HepG2 (cell line): Measurements from ENCODE around the gene C5orf58. TPM values are rescaled to one million over a fixed set of nuclear protein-coding genes. Genes with fewer than 3 reads are reported as not detected.

Experiments
- ATAC-seq: fragments of 200-7000 bp; cut with Tn5 transposase; 3 replicates; pipeline ENCODE4 v1.9.1; 2020; ENCODE audit warnings: mild to moderate bottlenecking, moderate library complexity
- BruUV-seq: library from RNA; stranded (reverse); fragments of 400-500 nt; replicated peaks from 2 replicates; lab custom pipeline; 2021; lab: Mats Ljungman, UMichigan
- CTCF ChIA-PET: fragments of 300-600 bp; formaldehyde crosslinking; extraction: SDS; loops from one replicate; lab custom pipeline; 2021; ENCODE audit warnings: low total read pairs, inconsistent platforms, low intra/inter-chr PET ratio; lab: Yijun Ruan, JAX
- POLR2A ChIA-PET: fragments of 350-600 bp; sonication (Branson Sonifier 250); formaldehyde crosslinking; loops from one replicate; lab custom pipeline; 2020; ENCODE audit warnings: antibody characterized with exemption, inconsistent platforms; lab: Yijun Ruan, JAX
- DNase-seq: peaks from one replicate; pipeline ENCODE4 v3.0.0-alpha.2; 2015; ENCODE audit warnings: low spot score
- FAIRE-seq: peaks from 3 replicates; lab custom pipeline; 2011; peaks lifted over from hg19 to GRCh38; lab: Jason Lieb, UNC
- H2AFZ ChIP-seq: one replicate; pipeline ENCODE4 v1.6.1; 2011; ENCODE audit warnings: low read length, inconsistent platforms
- H3K27ac ChIP-seq: fragments of 300-600 bp; 3 replicates; pipeline ENCODE4 v1.8.0; 2011; ENCODE audit warnings: mixed run types, mild to moderate bottlenecking, mixed read lengths, low read length, inconsistent platforms; ENCODE audit not compliant: insufficient read depth; ENCODE audit errors: extremely low read length
- H3K27me3 ChIP-seq, 2 experiments: fragments of 200-600 bp in 1 of 2; 2 replicates in 1 of 2; 3 replicates in 1 of 2; pipeline versions ENCODE4 v1.6.0 to v1.8.0; 2011; ENCODE audit warnings: low read length in 2 of 2, mild to moderate bottlenecking in 2 of 2, moderate library complexity in 2 of 2, inconsistent platforms in 1 of 2; ENCODE audit not compliant: insufficient read depth in 2 of 2, control insufficient read depth in 1 of 2
- H3K36me3 ChIP-seq, 2 experiments: fragments of 200-600 bp in 1 of 2; replicated peaks in 1 of 2; 2 replicates in 1 of 2; 3 replicates in 1 of 2; pipeline versions ENCODE4 v1.5.1 to v1.8.0; 2011; ENCODE audit warnings: low read length in 2 of 2, inconsistent platforms in 1 of 2; ENCODE audit not compliant: insufficient read depth in 2 of 2, control insufficient read depth in 1 of 2
- H3K4me1 ChIP-seq: 2 replicates; pipeline ENCODE4 v1.5.1; 2012; ENCODE audit warnings: low read length, inconsistent platforms; ENCODE audit not compliant: insufficient read depth
- H3K4me2 ChIP-seq: 2 replicates; pipeline ENCODE4 v1.6.0; 2011; ENCODE audit warnings: low read depth, low read length, inconsistent platforms
- H3K4me3 ChIP-seq, 3 experiments: fragments of 200-600 bp in 1 of 3; sonication (generic), shearing (Covaris generic) in 1 of 3; replicated peaks in 1 of 3; 2 replicates each; pipeline ENCODE4 v1.5.1; 2011 to 2016; ENCODE audit warnings: low read length in 3 of 3, inconsistent platforms in 2 of 3, low read depth in 2 of 3, mild to moderate bottlenecking in 2 of 3, control low read depth in 1 of 3, mixed read lengths in 1 of 3; ENCODE audit not compliant: insufficient read depth in 1 of 3
- H3K79me2 ChIP-seq: one replicate; pipeline ENCODE4 v1.6.1; 2011; ENCODE audit warnings: low read length, inconsistent platforms; ENCODE audit not compliant: insufficient read depth
- H3K9ac ChIP-seq: 2 replicates; pipeline ENCODE4 v1.6.0; 2011; ENCODE audit warnings: mild to moderate bottlenecking, low read depth, low read length, inconsistent platforms; ENCODE audit not compliant: insufficient read depth
- H3K9me3 ChIP-seq: 2 replicates; pipeline ENCODE4 v1.5.1; 2012; ENCODE audit warnings: mild to moderate bottlenecking, low read length
- H4K20me1 ChIP-seq: 2 replicates; pipeline ENCODE4 v1.6.0; 2011; ENCODE audit warnings: inconsistent platforms, mild to moderate bottlenecking, low read length, moderate library complexity; ENCODE audit not compliant: insufficient read depth
- EZH2 ChIP-seq: conservative IDR thresholded peaks from 2 replicates; pipeline ENCODE4 v1.6.1; 2012; ENCODE audit warnings: mild to moderate bottlenecking, low read depth, low read length, moderate library complexity
- HNF1B ChIP-seq: sonication (generic); formaldehyde crosslinking; IDR thresholded peaks from 2 replicates; pipeline ENCODE4 v1.5.1; 2020; ENCODE audit warnings: mild to moderate bottlenecking, moderate library complexity, missing genetic modification reagents
- KDM4B ChIP-seq: sonication (generic); formaldehyde crosslinking; IDR thresholded peaks from 2 replicates; pipeline ENCODE4 v1.4.0; 2020; ENCODE audit warnings: missing genetic modification reagents
- MAFF ChIP-seq: IDR thresholded peaks from 2 replicates; pipeline ENCODE4 v1.6.1; 2011; ENCODE audit warnings: low read depth, low read length, improper control_type of control experiment
- NR2F1 ChIP-seq, 2 experiments: fragments of 450-650 bp in 1 of 2; formaldehyde crosslinking in 1 of 2; IDR thresholded peaks; 2 replicates each; pipeline versions ENCODE4 v1.5.0 to v1.6.1; 2016 to 2020; ENCODE audit warnings: mild to moderate bottlenecking in 1 of 2, missing compliant biosample characterization in 1 of 2, missing genetic modification reagents in 1 of 2, moderate library complexity in 1 of 2
- PHF20 ChIP-seq: sonication (generic); formaldehyde crosslinking; IDR thresholded peaks from 2 replicates; pipeline ENCODE4 v1.5.0; 2020; ENCODE audit warnings: mild to moderate bottlenecking, missing genetic modification reagents
- SKIL ChIP-seq: sonication (generic); formaldehyde crosslinking; IDR thresholded peaks from 2 replicates; pipeline ENCODE4 v1.8.0; 2022; ENCODE audit warnings: missing genetic modification reagents, mild to moderate bottlenecking, moderate library complexity, borderline replicate concordance
- SMARCC2 ChIP-seq: fragments of 450-650 bp; IDR thresholded peaks from 2 replicates; pipeline ENCODE4 v1.6.1; 2017; ENCODE audit warnings: antibody characterized with exemption, mild to moderate bottlenecking
- ZNF362 ChIP-seq: sonication (generic); formaldehyde crosslinking; IDR thresholded peaks from 2 replicates; pipeline ENCODE4 v1.4.0; 2020; ENCODE audit warnings: missing genetic modification reagents, mild to moderate bottlenecking, borderline replicate concordance
- WGBS: methylation state at CpG from one replicate; pipeline ENCODE4 v1.1.6; 2017; ENCODE audit warnings: low lambda C conversion rate; 5-methylcytosine and 5-hydroxymethylcytosine counted together
- in situ Hi-C: cut with HindIII; loops from 2 replicates; pipeline ENCODE4 v1.10.0; 2017; ENCODE audit warnings: low pct_unique_long_range_greater_than_20kb; ENCODE audit not compliant: extremely low pct_ligation_motif_present
- intact Hi-C: fragments of 100-400 bp; cut with micrococcal nuclease; formaldehyde crosslinking; loops from one replicate; pipeline ENCODE4 v1.10.0; 2022; ENCODE audit not compliant: unreplicated experiment
- polyA plus RNA-seq, 8 experiments: library from polyadenylated mRNA; depleted of rRNA in 3 of 8; stranded (reverse) in 7 of 8; unstranded in 1 of 8; fragments of >200 nt; fragmentation: Illumina TruSeq in 4 of 8; extraction: Trizol in 4 of 8; gene quantifications; 2 replicates each; pipeline versions ENCODE4 v1.2.1 to v1.2.3, GENCODE V29; 2011 to 2016; ENCODE audit warnings: low read depth in 4 of 8, missing spikeins in 1 of 8, mixed read lengths in 1 of 8; ENCODE audit not compliant: insufficient read depth in 1 of 8
- total RNA-seq, 5 experiments: library from RNA; depleted of rRNA; stranded (reverse); fragments of >200 nt; fragmentation: Illumina TruSeq; extraction: Trizol; gene quantifications; 2 replicates each; pipeline ENCODE4 v1.2.3, GENCODE V29; 2016; ENCODE audit warnings: low read depth in 1 of 5

Gene C5orf58
- total and polyA plus RNA-seq, 2 of the 13 experiments (the other 11 are each of a cell fraction or from before 2014, with no cell fraction given), result not detected

GRCh38 chr5:170284231-170284630 lies 51.4 kb downstream of the C5orf58 start:
- in situ Hi-C loops, result no loop called here
- Histone ChIP-seq H3K4me1 (no peaks in the 10 kb centered on the region), H3K9ac (no peak overlapping the region), H3K4me2 (no peak overlapping the region), H3K36me3 (no peaks in the 10 kb centered on the region), H3K79me2 (no peaks in the 10 kb centered on the region), H2AFZ (no peak overlapping the region), H3K27me3 (peaks cover 0 to 1% of the 10 kb centered on the region in 2 experiments; a peak in 2 of 5 replicates), H3K9me3 (no peaks in the 10 kb centered on the region), H4K20me1 (no peaks in the 10 kb centered on the region), H3K27ac (no peak overlapping the region), H3K4me3 (no peak overlapping the region)
- ChIA-PET CTCF (no interaction called here), POLR2A (no interaction called here)
- FAIRE-seq (no peak), ATAC-seq (no peak), DNase-seq (no peak)
- intact Hi-C loops, result no loop called here
- no peak for TF ChIP-seq PHF20
- no peak for TF ChIP-seq ZNF362 (CRISPR knock-in tag)
- no peak for TF ChIP-seq KDM4B
- no peak for TF ChIP-seq NR2F1 (CRISPR knock-in tag; IDR thresholded peaks at IDR 0.05)
- no peak for TF ChIP-seq SKIL (CRISPR knock-in tag)
- no peak for TF ChIP-seq EZH2
- TF ChIP-seq MAFF, result no peak
- TF ChIP-seq SMARCC2, result no peak
- TF ChIP-seq HNF1B (CRISPR knock-in tag), result no peak
- no TSS peak for BruUV-seq
- WGBS, result 2% methylated on average over 2 of the region's 2 CpGs
